ENCODE results near the gene COL26A1. TPM values are rescaled to one million over a fixed set of nuclear protein-coding genes. Genes with fewer than 3 reads are reported as not detected.

Gene COL26A1
- total RNA-seq, 6 donors from 2014 or later: 0.20 to 1.0 (median 0.30) TPM; not detected in 2

DNA sequence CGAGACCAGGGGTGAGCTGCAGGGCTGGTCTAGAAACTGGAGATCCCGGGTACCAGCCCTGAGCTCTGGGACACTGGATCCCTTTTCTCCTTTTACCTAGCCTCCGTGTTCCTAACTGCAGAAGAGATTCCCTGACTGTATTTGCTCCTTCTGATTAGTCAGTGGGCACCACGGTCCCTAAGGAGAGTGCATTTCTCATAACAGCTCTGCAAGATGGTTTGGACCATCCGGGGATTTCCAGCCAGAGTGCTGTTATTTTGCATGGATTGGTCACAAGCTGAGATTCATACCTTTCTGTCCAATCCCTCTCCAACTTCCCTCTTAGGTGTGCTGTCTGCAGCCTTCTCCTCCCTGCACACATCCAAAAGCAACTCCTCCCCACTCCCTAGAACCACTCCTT lies 143.9 kb downstream of the COL26A1 start:
- DNase-seq (no peak), ATAC-seq (ENCODE audit: low FRiP score in 2 of 2) (no peak)
- Histone ChIP-seq H3K4me1 (no peaks in the 10 kb centered on the region), H3K36me3 (no peaks in the 10 kb centered on the region), H3K27me3 (no peaks in the 10 kb centered on the region), H3K4me3 (no peak overlapping the region), H3K9me3 (no peaks in the 10 kb centered on the region), H3K27ac (no peak overlapping the region)
- TF ChIP-seq POLR2A (IDR thresholded peaks at IDR 0.05): no peak
- 73 to 74% methylated on average over 4 to 5 of the region's 5 CpGs for WGBS, 2 donors

GRCh38 chr7:101507327-101507726 lies 144.7 kb downstream of the COL26A1 start:
- 38 to 50% methylated on average over 5 to 6 of the region's 6 CpGs for WGBS, 2 donors
- no peak for DNase-seq
- Histone ChIP-seq H3K9me3 (no peaks in the 10 kb centered on the region), H3K27ac (no peak overlapping the region), H3K4me1 (no peaks in the 10 kb centered on the region), H3K4me3 (no peak overlapping the region), H3K27me3 (no peaks in the 10 kb centered on the region), H3K36me3 (no peaks in the 10 kb centered on the region)
- ATAC-seq (ENCODE audit: low FRiP score in 2 of 2): no peak
- no peak for TF ChIP-seq POLR2A (IDR thresholded peaks at IDR 0.05)
- TF ChIP-seq, protein P1, sequence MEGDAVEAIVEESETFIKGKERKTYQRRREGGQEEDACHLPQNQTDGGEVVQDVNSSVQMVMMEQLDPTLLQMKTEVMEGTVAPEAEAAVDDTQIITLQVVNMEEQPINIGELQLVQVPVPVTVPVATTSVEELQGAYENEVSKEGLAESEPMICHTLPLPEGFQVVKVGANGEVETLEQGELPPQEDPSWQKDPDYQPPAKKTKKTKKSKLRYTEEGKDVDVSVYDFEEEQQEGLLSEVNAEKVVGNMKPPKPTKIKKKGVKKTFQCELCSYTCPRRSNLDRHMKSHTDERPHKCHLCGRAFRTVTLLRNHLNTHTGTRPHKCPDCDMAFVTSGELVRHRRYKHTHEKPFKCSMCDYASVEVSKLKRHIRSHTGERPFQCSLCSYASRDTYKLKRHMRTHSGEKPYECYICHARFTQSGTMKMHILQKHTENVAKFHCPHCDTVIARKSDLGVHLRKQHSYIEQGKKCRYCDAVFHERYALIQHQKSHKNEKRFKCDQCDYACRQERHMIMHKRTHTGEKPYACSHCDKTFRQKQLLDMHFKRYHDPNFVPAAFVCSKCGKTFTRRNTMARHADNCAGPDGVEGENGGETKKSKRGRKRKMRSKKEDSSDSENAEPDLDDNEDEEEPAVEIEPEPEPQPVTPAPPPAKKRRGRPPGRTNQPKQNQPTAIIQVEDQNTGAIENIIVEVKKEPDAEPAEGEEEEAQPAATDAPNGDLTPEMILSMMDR (IDR thresholded peaks at IDR 0.05): no peak
- TF ChIP-seq EP300 (IDR thresholded peaks at IDR 0.05): no peak
- no peak for TF ChIP-seq POLR2AphosphoS5 (IDR thresholded peaks at IDR 0.05)

DNA sequence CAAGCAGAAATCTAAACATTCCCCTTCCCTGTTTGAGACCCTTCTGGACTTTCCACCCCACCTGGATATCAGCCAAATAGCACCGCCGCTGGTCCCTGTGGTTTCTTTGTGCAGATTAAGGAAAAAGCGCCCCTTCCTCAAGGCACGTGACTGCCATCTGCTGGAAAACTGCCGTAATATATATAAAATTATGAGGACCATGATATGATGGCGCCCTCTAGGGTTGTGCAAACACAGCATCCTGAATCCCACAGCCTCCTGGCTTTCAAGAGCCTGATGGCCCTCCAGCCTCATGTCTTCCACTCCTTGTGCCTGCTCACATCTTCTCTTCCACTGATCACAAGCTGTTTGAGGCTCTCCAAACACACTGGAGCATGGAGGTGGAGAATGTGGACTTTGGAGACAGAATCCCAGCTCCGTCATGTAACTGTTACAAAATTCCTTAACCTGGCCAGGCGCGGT lies 145.1 kb downstream of the COL26A1 start:
- DNase-seq: no peak
- Histone ChIP-seq H3K36me3 (no peaks in the 10 kb centered on the region), H3K4me1 (no peaks in the 10 kb centered on the region), H3K4me3 (no peak overlapping the region), H3K27ac (no peak overlapping the region), H3K9me3 (no peaks in the 10 kb centered on the region), H3K27me3 (no peaks in the 10 kb centered on the region)
- no peak for ATAC-seq (ENCODE audit: low FRiP score in 2 of 2)
- WGBS, 2 donors: 31 to 36% methylated on average over 8 to 9 of the region's 9 CpGs
- TF ChIP-seq POLR2A (IDR thresholded peaks at IDR 0.05): no peak
- no peak for TF ChIP-seq EP300 (IDR thresholded peaks at IDR 0.05)
- TF ChIP-seq, protein P1 (IDR thresholded peaks at IDR 0.05): peak in 1 of 6 experiments; percentile 14
- no peak for TF ChIP-seq POLR2AphosphoS5 (IDR thresholded peaks at IDR 0.05)

DNA sequence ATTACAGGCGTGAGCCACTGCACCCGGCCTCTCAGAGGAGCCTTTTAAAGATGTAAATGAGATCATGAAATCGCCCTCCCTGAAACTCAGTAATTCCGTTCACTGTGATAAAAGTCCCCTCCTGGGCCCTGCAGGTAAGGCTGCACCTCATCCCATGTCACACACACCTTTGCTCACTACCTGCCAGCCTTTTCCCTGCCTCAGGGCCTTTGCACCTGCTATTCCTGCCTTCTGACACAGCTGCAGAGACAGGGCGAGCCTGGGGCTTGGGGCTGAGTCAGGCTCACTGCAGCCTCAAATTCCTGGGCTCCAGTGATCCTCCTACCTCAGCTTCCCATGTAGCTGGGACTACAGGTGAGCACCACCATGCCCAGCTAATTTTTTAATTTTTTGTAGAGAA lies 147.6 kb downstream of the COL26A1 start:
- Histone ChIP-seq H3K36me3 (no peaks in the 10 kb centered on the region), H3K9me3 (no peaks in the 10 kb centered on the region), H3K27me3 (no peaks in the 10 kb centered on the region), H3K27ac (no peak overlapping the region), H3K4me3 (no peak overlapping the region), H3K4me1 (no peaks in the 10 kb centered on the region)
- no peak for DNase-seq
- no peak for TF ChIP-seq POLR2A (IDR thresholded peaks at IDR 0.05)
- no peak for TF ChIP-seq EP300 (IDR thresholded peaks at IDR 0.05)
- TF ChIP-seq, protein P1 (IDR thresholded peaks at IDR 0.05): no peak
- no peak for TF ChIP-seq POLR2AphosphoS5 (IDR thresholded peaks at IDR 0.05)
- 91 to 92% methylated on average over 5 of the region's 5 CpGs for WGBS, 2 donors
- no peak for ATAC-seq (ENCODE audit: low FRiP score in 2 of 2)

DNA sequence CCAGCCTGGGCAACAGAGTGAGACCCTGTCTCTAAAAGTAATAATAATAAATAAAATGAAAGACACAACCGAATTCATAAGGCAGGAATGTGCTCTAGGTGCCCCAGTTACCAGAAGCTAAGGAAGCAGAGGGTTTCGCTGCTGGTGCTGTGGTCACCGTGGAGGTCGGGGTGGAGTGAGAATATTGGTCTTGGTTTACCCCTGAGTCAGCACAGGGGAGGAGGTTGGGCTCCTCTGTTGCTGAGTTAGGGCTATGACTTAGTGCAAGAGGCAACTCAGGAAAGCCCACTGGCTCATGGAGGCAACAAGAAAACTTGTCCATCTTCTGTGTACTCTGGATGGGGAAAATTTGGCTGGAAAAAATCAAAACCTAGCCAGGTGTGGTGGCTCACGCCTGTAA lies 149.3 kb downstream of the COL26A1 start:
- no peak overlapping the region for H3K4me3 ChIP-seq
- TF ChIP-seq POLR2AphosphoS5 (IDR thresholded peaks at IDR 0.05) (no peak), POLR2A (IDR thresholded peaks at IDR 0.05) (no peak), EP300 (IDR thresholded peaks at IDR 0.05) (no peak)
- TF ChIP-seq, protein P1 (IDR thresholded peaks at IDR 0.05): no peak
- no peaks in the 10 kb centered on the region for H3K9me3 ChIP-seq
- H3K27ac ChIP-seq: no peak overlapping the region
- 83 to 84% methylated on average over 5 of the region's 5 CpGs for WGBS, 2 donors
- no peaks in the 10 kb centered on the region for H3K36me3 ChIP-seq
- ATAC-seq (ENCODE audit: low FRiP score in 2 of 2): no peak
- H3K4me1 ChIP-seq: no peaks in the 10 kb centered on the region
- no peaks in the 10 kb centered on the region for H3K27me3 ChIP-seq
- no peak for DNase-seq
